HG02938 (cell line): ENCODE measurements around the gene WDR41.

ENCODE experiments used
- ATAC-seq: cut with Tn5 transposase; IDR thresholded peaks from one replicate; pipeline ENCODE4 v1.9.1; 2021; ENCODE audit warnings: mild to moderate bottlenecking, moderate library complexity; ENCODE audit not compliant: unreplicated experiment

The WDR41 gene

DNA sequence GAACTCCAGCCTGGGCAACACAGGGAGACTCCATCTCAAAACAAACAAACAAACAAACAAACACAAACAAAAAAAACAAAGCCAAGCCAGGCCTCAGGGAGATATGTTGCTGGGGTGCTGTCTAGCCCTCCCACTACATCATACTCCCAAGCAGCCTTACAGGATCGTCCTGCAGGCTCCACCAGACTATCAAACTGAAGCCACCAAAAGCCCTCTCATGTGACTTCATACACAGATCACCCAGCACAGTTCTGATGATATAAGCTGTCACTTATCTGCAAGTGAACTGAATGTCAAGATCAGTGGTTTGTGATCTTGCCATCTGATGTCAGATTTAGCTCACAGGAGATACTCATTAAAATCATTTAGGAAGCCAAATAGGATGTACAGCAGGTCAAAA is 43.3 kb downstream of the WDR41 start:
- ATAC-seq, result no peak

DNA sequence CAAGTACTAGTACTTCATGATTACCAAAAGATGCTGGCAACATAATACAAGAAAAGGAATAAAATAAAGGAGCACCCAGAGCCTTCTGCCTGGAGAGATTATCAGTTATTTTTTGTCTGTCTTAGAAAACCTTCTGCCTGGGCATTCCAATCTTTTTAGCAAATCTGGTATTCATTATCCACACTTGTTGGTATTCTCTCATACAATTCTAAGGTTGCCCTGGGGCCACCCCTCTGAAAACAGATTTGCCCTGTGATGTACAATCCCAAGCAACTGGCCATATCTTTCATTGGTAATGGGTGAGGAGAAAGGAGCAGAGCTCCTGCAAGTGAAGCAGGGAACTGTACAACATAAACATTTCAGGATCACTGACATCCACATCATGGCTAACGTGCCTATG is 47.8 kb downstream of the WDR41 start:
- ATAC-seq, result no peak

DNA sequence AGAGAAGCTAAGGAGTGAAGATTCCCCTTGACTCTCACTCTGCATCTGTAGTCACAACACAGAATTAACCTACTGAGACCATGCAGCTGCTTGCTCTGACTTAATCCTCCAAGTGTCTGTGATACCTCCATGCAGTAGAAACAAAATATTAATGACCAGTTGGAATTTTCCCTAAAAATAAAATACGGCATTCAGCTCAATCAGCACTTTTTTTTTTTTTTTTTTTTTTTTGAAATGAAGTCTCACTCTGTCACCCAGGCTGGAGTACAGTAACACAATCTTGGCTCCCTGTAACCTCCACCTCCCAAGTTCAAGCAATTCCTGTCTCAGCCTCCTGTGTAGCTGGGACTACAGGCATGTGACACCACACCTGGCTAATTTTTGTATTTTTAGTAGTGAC is 48.4 kb downstream of the WDR41 start:
- ATAC-seq, result no peak

DNA sequence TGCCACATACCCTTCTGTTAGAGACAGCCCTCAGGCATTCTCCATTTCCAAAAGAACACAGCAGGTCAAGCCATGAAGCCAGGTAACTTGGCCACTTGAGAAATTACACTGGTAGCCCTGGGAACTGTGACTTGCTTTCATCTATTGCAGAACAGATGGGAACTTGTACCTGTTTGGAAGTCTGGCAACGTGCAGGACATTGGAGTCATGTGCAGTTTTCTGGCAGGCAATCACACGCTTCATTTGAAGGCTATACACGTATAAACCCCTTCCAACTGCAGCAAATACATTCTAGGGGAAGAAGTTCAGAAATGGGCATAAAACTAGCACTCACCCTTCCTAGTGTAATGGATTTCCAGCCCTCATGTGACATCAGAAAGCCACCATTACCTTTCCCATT is 54.0 kb downstream of the WDR41 start:
- ATAC-seq, result no peak

DNA sequence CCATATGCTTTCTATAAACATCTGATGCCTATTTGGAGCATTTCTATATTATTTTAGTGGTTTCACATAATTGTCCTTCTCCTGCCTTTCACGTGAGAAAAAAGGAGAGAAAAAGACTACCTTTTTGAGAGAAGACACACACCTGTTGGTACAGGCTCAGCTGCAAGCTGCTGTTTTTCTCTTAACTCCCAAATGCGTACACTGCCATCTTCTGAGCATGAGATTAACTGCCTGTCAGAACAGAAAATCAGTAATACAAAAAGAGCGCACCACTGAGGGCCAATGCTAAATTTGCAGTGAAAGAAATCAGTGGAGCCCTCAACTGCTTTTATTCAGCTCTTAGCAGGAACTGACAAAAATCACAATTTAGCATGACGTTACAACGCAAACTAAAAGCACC is 54.9 kb downstream of the WDR41 start:
- no peak for ATAC-seq

DNA sequence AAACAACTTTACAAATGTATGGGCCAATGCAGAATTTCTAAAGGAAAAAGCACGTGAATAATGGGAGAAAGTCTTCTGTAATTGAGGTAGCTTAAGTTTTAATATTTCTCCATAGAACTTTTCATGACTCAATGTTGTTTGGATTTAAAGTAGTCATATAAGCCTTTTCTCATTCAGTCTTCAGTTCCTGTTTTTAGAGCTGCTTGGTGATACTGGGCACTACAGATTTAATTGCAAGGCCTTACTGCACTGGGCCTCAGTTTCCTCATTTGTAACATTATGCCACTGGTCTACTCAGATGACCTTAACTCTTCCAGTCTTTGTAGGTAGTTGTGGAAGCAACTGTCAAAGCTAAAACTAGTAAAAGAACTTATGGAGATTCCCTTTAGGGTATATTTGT is 60.4 kb downstream of the WDR41 start:
- no peak for ATAC-seq

DNA sequence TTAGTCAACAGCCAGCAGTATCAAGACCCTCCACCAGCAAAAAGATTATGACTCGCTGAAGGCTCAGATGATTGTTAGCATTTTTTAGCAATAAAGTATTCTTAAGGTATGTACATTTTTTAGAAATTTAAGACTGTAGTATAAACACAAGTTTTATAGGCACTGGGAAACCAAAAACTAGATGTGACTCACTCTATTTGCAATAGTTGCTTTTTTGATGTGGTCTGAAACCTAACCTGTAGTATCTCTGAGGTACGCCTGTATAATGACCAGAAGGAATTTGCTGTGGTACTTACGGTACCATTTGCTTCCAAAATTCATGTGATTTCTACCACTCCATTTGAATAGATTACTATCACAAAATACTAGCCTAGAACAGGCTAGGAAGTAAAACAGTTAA is 60.8 kb downstream of the WDR41 start:
- ATAC-seq, result no peak

DNA sequence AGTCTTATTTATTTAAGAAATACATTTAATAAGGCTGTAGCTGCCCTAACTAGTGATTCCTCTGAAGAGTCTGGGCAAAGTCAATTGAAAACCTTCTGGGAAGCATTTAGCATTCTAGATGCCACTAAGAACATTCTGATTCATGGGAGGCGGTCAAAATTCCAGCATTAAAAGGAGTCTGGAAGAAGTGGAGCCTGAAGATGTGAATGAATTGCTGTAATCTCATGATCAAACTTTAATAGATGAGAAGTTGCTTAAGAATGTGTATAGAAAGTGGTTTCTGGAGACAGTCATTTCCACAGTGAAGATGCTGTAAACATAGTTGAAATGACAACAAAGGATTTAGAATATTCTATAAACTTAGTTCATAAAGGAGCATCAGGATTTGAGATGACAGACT is 61.4 kb downstream of the WDR41 start:
- ATAC-seq, result no peak

DNA sequence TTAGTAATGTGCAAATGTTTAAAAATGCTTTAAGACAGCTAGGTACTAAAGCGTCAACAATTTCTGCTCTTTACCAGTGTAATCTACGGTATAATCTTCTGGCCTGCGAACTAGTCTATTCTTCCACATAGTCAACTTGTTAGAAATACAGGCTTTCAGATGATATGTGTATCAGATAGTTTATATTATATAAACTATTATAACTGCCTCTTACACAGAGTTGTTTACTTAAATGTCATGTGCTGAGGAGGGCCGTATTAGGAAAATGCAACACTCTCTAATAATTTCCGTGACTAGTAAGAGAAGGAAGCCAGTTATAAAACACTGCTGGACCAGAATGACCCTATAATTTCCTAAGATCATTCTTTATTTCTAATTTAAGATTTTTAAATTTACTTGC is 63.6 kb downstream of the WDR41 start:
- ATAC-seq, result no peak

DNA sequence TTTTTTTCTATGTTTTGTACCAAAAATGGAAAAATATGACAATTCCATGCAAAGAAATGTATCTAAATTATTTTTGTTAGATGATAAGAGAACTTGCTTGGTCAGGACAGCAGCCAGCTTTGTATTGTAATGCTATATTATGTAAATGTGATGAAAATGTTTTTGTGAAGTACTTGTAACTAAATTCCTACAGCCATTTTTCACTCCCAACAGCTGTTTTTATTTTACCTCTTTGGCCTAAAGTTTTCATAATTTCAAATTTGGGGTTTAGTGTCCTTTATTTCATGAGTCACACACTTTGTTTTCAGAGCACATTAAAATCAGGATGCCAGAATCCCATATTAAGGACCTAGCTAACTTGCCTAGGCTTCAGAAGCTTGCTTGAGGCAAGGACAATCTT is 64.1 kb downstream of the WDR41 start:
- no peak for ATAC-seq

DNA sequence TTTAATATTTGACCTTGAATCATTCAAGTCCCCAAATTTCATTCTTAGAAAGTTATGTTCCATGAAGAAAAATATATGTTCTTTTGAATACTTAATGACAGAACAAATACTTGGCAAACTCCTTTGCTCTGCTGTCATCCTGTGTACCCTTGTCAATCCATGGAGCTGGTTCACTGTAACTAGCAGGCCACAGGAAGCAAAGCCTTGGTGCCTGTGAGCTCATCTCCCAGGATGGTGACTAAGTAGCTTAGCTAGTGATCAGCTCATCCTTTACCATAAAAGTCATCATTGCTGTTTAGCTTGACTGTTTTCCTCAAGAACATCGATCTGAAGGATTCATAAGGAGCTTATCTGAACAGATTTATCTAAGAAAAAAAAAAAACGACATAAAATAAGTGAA is 65.4 kb downstream of the WDR41 start:
- no peak for ATAC-seq

DNA sequence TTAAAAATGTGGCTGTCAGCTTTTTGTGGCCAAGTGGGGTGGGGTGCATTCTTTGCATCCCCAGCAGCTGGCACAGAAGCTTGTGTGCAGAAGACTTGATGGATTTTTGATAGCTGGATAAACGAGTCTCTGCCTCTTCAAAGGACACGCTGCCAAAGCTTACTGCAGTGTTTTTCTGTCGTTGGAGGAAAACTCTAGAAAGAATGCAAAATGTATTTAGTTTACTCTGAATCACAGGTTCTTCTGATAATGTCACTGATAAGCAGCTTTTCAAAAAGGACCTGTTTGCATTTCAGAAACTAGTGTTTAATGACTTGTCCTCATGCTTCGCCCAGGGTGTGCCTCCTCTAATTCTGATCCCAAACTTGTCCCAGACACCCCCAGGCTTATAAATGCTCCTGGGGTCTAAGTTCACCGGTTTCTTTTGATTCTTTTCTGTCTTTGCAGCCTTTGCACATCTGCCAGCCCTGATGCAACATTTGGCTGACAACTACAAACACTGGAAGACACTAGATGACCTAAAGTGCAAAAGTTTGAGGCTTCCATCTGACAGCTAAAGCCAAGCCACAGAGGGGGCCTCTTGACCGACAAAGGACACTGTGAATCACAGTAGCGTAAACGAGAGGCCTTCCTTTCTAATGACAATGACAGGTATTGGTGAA is 66.0 kb downstream of the WDR41 start:
- no peak for ATAC-seq

DNA sequence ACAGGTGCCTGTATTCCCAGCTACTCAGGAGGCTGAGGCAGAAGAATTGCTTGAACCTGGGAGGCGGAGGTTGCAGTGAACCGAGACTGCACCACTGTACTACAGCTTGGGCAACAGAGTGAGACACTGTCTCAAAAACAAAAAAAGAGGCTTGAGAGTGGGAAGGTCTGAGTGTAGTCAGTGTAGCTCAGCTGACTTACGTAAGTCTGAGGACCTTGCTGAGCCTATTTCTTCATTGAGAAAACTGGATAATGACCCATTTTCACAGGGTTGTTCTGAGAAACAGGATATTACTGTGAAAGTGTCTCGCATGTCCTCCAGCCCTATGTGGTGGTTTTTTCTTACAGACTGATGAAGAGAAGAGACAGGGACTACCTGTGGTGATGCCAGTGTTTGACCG is 66.7 kb downstream of the WDR41 start:
- no peak for ATAC-seq

DNA sequence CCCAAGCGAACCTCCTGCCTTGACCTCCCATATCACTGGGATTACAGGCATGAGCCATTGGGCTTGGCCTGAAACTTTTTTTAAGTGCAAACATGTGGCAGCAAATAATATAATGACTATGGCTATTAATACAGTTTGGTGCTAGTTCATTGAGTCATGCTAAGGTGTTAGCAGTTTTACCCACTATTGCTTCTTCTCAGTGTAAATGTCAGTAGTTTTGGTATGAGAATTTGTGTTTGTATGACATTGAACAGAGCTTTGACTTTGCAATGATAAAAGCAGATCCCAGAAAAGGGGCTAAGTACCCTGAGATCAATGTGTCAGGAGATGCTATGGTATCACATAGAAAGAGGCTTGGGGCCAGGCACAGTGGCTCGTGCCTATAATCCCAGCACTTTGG is 67.2 kb downstream of the WDR41 start:
- no peak for ATAC-seq

DNA sequence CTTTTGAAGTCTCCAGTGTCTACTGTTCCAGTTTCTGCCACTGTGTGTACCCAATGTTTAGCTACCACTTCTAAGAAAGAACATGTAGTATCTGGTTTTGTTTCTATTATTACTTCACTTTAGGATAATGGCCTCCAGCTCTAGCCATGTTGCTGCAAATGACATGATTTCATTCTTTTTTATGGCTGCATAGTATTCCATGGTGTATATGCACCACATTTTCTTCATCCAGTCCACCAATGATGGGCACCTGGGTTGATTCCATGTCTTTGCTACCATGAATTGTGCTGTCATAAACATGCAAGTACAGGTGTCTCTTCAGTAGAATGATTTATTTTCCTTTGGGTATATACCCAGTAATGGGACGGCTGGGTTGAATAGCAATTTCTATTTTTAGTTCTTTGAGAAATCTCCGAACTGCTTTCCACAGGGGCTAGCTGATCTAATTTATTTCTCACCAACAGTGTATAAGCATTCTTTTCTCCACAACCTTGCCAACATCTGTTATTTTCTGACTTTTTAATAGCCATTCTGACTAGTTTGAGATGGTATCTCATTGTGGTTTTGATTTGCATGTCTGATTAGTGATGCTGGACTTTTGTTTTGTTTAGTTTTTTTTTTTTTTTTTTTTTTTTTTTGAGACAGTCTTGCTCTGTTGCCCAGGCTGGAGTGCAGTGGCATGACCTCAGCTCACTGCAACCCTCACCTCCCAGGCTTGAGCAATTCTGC is 68.9 kb downstream of the WDR41 start:
- no peak for ATAC-seq

DNA sequence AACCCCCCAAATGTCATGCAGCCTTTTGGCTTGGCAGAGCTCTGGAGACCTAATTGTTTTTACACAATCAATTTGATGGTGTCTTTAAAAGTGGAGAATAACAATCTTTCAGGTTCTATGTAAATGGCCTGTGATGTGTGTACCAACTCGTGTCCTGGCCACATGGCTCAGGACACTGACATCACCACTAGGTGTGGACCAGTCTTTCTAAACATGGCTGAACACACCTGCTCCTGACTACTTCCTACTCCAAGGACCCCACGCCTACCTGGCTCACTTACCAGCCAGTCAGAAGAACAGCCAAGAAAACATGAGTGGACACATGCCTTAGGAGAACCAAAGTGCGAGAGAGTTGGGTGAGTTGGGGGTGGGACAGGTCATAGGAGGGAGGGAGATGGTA is 71.2 kb downstream of the WDR41 start:
- ATAC-seq, result no peak

DNA sequence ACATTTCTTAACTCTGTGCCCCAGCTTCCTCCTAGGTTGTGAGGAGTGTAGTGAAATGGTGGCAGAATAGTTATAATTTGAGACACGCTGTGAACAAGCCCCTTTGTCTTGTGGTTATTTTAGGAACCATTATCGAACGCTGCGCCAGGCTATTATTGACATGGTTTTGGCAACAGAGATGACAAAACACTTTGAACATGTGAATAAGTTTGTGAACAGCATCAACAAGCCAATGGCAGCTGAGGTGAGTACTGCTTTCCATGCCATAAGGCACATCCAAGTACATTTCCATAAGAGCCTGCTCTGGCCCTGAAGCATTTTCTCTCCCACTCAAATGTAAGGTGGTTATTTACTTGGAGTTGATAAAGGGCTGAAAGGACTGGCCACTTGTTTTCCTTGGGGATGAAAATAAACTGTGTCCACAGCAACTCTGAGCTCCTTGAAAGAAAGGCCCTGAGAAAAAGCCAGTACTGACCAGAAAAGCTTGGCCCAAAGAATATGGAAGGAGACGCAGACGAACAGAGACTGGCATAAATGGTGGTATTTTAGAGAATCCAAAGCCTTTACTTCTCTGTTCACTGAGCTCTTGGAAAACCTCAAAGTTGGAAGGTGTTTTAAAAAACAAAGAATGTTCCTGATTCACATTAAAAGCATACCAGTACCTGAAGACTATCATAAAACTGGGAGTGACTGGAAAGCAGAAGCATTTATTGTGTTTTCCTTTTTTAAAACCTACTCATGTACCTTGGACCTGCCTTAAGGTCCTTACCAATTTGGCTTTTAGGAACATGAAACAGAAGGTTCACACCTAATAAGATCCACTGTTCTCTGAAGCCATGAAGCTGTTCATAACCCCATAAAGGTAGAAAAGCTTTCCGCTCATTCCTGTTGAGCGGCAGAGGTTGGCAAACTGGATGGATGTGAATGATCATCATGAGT is 72.2 kb downstream of the WDR41 start:
- ATAC-seq, result no peak

DNA sequence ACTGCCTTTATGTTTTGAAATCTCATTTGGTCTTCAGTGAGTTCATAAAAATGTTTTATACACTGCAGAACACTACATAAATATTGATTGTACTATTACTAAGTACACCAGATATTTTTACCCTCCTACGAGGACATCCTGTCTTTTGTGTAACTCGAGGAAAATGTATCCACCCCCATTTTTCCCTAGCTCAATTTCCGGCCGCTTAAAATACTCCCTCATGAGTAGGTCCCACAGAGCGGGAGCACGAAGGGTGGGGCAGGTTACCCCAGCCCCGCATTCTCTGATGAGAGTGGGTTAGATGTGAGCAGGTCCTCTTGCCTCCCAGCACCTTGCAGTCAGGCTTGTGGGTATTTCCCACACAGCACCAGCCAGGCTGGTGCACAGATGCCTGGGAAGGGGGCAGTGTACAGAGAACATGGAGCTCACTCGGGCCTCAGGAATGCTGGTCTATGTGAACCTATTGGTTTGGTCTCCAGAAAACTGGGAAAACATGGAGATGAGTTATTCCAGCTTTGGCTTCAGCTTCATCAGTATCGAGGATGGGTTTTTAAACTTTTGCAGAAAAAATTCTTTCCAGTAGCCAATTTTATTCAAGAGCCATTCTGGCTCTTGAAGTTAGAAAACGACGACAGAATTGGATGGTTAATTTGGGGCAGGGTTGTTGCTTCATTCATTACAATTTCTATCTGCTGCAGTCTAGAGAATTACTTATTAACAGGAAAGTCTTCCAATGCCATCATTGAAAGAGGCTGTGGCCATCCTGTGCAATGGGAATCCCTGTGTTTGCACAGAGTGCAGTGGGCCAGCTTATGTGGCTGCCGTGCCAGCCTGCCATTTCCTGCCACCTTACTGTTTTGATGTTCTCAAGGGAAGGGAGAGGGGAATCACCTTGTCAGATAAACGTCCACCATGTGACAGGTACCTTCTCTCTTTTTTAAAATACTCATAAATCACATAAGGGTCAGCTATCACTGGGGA is 73.2 kb downstream of the WDR41 start:
- no peak for ATAC-seq

DNA sequence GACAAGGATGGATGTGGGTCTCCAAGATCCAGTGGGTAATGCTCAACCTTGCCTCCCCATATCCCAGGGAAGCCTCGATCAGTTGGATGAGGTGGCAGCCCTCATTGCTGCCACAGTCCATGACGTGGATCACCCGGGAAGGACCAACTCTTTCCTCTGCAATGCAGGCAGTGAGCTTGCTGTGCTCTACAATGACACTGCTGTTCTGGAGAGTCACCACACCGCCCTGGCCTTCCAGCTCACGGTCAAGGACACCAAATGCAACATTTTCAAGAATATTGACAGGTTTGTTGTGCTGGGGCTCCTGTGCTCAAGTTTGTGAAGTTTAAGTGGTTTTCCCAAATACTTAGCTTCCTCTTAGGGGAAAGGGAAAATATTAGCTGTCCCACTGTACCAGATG is 74.0 kb downstream of the WDR41 start:
- no peak for ATAC-seq

DNA sequence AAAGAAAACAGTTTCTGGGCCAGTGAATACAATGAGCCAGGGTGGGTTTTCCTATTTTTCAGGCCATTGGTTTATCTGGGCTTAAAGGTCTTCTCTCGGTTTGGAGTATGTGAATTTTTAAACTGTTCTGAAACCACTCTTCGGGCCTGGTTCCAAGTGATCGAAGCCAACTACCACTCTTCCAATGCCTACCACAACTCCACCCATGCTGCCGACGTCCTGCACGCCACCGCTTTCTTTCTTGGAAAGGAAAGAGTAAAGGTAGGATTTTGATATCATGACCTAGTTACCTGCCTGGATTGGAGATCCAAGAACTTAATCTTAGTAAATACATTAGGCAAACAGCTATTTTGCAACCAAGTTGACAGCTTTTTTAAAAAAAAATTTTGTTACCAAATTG is 79.1 kb downstream of the WDR41 start:
- no peak for ATAC-seq
